Peyer's patch (tissue), 4 donors: ENCODE results near the gene SNX20.

Source experiments
- POLR2A ChIP-seq, 2 donors: fragments of 450-650 bp; IDR thresholded peaks; one replicate each; pipeline ENCODE4 v1.5.1; 2017; ENCODE audit warnings: antibody characterized with exemption in 2 of 2, mild to moderate bottlenecking in 2 of 2, moderate library complexity in 2 of 2
- TF ChIP-seq, protein P1 (sequence below), 6 experiments: fragments of 450-650 bp in 4 of 6; fragments of 200-600 bp in 2 of 6; sonication (generic) in 1 of 6; IDR thresholded peaks; one replicate each; pipeline ENCODE4 v1.5.1; 2017 to 2019; ENCODE audit warnings: antibody characterized with exemption in 6 of 6, mild to moderate bottlenecking in 3 of 6, moderate library complexity in 1 of 6

GRCh38 chr16:50680556-50680893 lies 587 bp downstream of the SNX20 start:
- TF ChIP-seq, protein P1, sequence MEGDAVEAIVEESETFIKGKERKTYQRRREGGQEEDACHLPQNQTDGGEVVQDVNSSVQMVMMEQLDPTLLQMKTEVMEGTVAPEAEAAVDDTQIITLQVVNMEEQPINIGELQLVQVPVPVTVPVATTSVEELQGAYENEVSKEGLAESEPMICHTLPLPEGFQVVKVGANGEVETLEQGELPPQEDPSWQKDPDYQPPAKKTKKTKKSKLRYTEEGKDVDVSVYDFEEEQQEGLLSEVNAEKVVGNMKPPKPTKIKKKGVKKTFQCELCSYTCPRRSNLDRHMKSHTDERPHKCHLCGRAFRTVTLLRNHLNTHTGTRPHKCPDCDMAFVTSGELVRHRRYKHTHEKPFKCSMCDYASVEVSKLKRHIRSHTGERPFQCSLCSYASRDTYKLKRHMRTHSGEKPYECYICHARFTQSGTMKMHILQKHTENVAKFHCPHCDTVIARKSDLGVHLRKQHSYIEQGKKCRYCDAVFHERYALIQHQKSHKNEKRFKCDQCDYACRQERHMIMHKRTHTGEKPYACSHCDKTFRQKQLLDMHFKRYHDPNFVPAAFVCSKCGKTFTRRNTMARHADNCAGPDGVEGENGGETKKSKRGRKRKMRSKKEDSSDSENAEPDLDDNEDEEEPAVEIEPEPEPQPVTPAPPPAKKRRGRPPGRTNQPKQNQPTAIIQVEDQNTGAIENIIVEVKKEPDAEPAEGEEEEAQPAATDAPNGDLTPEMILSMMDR (IDR thresholded peaks at IDR 0.05) = no peak
- TF ChIP-seq POLR2A (IDR thresholded peaks at IDR 0.05) = no peak
